ENCODE measurements around the gene HOXA5. TPM values are rescaled to one million over a fixed set of nuclear protein-coding genes. Genes with fewer than 3 reads are reported as not detected.

The HOXA5 gene
- total RNA-seq, 1 donor, result 10.8 TPM

DNA sequence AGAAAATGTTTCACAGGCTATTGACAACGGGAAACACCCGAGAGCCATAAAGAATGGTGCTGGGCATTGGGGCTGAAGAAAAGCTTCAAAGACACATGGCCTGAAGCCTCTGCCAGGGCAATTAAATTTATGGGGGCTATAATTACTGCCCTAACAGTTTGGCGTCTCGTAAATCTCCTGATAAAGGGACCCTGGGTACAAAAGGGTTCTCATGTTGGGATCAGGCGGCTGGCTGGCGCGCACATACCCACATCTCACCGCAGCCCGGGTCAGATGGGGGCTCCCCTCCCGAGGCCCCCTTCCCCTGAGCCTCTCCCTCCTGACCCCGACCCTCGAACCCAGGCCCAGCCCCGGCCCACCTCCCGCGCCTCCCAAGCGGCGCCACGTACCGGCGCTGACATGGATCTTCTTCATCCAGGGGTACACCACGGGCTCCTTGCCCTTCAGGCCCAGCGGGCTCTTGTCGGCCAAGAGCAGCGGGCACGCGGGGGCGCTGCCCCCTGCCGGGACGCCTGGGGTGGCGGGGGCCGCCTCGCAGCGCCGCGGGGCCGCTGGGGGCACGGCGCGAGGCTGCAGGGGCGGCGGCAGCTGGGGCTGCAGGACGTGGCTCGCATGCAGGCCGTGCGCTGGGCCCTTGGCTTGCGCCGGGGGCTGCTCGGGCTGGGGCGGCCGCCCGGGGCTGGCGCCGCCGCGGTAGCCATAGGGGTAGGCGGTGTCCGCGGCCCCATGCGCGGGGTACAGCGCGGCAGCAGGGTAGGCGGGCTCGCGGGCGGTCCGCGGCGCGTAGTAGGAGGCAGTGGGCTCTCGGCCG is 13.5 kb downstream of the HOXA5 start:
- no peak for DNase-seq (ENCODE audit: low read depth)
- TF ChIP-seq, protein P1, sequence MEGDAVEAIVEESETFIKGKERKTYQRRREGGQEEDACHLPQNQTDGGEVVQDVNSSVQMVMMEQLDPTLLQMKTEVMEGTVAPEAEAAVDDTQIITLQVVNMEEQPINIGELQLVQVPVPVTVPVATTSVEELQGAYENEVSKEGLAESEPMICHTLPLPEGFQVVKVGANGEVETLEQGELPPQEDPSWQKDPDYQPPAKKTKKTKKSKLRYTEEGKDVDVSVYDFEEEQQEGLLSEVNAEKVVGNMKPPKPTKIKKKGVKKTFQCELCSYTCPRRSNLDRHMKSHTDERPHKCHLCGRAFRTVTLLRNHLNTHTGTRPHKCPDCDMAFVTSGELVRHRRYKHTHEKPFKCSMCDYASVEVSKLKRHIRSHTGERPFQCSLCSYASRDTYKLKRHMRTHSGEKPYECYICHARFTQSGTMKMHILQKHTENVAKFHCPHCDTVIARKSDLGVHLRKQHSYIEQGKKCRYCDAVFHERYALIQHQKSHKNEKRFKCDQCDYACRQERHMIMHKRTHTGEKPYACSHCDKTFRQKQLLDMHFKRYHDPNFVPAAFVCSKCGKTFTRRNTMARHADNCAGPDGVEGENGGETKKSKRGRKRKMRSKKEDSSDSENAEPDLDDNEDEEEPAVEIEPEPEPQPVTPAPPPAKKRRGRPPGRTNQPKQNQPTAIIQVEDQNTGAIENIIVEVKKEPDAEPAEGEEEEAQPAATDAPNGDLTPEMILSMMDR (IDR thresholded peaks at IDR 0.05; ENCODE audit: insufficient read depth, low read depth, low read length), result no peak
- H3K4me3 ChIP-seq (ENCODE audit: low read depth, low read length), result peak overlapping the region; percentile 63

DNA sequence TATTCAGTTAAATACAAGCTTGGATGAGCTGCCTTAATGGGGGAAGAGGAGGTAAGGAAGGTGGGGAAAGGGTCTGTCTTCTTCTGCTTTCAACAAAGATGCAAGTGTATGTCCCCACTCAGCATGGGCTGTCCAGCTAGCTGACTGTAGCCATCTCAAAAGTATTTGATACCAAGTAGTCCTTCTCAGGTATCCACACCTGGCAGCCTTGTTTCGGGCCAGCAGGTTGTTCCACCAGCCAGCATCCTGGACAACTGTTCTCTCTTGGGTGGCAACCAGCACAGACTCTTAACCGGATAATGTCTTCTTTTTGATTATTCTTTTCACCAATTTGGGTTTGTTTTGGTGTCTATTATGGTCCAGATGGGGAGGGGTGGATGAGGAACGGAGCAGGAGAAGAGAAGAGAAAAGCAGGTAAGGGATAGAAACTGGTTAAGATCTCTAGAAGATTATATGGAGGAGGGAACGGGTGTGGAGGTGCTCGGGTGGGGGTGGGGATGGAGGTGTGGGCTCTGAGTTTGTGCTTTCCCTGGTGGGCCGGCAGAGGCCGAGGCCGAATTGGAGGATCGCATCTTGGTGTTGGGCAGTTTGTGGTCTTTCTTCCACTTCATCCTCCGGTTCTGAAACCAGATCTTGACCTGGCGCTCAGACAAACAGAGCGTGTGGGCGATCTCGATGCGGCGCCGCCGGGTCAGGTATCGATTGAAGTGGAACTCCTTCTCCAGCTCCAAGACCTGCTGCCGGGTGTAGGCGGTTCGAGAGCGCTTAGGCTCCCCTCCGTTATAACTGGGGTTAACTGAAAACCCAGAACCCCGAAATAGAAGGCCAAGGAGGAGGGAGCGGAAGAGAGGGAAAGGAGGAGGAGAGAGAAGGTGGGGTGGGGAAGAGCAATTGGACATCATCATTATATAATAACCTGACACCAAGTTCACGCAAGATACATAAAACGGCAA is 14.4 kb downstream of the HOXA5 start:
- no peak overlapping the region for H3K4me3 ChIP-seq (ENCODE audit: low read depth, low read length)
- DNase-seq (ENCODE audit: low read depth), result no peak
- TF ChIP-seq, protein P1 (IDR thresholded peaks at IDR 0.05; ENCODE audit: insufficient read depth, low read depth, low read length), result no peak

DNA sequence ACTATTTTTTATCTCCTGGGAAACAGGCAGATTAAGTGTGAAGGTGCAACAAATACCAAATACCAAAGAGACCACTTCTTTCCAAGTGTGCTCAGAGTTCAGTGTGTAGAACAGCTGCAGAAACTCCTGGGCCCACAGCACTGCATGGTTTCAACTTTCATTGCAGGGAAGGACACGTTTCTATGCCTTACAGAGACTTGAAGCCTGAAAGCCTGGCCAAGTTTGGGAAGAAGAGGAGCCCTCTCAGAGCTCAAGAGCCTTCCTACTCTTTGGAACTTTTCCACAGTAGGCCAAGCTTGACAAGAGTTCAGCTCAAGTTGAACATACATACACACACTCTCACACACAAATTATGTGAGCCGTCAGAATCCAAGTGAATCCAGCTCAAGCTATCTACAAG is 15.4 kb downstream of the HOXA5 start:
- H3K4me3 ChIP-seq (ENCODE audit: low read depth, low read length), result no peak overlapping the region
- TF ChIP-seq, protein P1 (IDR thresholded peaks at IDR 0.05; ENCODE audit: insufficient read depth, low read depth, low read length), result no peak
- no peak for DNase-seq (ENCODE audit: low read depth)

DNA sequence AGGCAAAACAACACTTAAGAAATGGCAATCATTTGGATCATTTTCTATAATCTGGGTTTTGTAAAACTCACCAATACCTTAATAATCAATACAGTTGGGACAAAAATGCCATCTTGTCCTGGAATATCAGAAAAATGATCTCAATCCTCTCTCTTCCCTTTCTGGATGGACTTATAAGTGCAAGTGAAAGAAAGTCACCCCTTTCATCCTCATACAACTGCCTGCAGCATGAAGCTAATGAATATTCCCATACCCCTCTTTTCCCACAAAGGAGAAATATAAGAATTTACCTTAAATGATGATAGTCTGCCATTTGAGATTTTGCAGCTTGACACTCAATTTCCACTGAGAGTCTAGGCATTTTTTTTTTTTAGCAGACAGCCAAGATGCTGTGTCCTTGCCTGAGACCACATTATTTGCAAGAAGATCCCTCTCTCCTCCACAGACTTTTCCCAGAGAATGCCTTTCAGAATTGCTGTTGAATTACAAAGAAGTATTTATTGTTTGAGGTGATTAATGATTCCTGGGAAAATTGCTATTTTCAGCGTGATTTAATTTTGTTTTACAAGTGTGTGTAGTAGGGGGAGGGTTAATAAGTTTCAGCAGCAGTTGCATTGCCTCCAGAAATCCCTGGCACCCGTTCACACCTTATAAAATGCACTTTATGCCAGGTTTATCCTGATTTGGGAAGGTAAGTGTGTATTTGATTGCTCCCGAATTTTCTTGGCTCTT is 16.7 kb downstream of the HOXA5 start:
- DNase-seq (ENCODE audit: low read depth), result no peak
- TF ChIP-seq, protein P1 (IDR thresholded peaks at IDR 0.05; ENCODE audit: insufficient read depth, low read depth, low read length), result no peak

DNA sequence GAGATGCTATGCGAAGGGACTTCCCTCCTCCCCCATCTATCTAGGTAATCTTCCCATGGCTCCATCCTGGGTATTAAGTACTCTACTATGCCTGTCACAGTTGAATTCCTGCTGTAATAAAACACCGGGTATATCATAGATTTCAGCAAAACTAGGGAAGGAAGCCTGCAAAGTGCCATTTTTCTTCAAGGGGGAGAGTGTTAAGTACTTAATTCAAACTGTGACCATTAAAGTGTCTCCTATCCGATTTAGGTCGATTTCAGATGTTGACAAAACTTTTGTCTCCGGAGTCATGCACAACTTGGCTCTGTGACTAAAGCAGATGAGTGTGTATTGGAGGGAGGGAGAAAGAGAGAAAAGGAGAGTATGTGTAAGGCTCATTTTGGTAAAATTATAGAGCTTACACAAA is 17.5 kb downstream of the HOXA5 start:
- no peak overlapping the region for H3K4me3 ChIP-seq (ENCODE audit: low read depth, low read length)
- TF ChIP-seq, protein P1 (IDR thresholded peaks at IDR 0.05; ENCODE audit: insufficient read depth, low read depth, low read length), result no peak
- DNase-seq (ENCODE audit: low read depth), result no peak

More for the DNA sequence above, 16.7 kb downstream of the HOXA5 start:
- H3K4me3 ChIP-seq (ENCODE audit: low read depth, low read length), result no peak overlapping the region

DNA sequence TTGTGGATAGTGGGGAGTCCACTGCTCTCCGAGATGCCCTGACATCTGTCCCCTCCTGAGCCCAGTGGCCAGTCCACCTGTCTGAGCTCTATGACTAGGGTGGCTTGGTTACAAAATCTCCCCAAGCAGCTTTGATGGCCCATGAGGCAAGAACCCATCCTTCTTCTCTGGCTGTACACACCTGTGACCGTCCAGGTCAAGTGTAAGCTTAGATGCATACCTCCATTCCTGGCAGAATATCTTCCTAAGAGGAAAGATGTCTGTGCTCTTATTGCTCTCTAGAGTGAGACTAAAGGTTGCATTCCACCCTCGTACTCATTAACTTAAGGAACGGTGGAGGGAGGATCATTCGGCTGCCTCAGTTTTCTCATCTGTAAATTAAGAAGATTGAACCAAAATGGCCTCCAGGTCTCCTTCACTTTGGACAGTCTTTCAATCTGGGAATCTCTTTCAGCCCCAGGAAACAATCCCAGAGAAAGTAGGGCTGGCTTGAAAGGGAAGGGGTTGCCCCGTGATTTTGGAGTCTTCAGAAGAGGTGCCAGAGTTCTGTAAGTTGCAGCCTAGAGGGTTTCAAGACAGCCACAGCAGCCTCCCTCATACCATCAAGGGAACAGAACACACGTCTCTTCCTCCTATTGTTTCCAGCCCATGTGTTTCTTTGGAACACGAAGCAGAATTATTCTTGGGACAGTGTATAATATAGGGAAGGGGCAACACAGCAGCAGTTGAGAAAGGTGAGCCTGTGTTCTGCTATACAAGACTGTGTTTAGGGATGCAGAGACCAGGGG is 18.4 kb downstream of the HOXA5 start:
- DNase-seq (ENCODE audit: low read depth), result no peak
- TF ChIP-seq, protein P1 (IDR thresholded peaks at IDR 0.05; ENCODE audit: insufficient read depth, low read depth, low read length), result no peak
- no peak overlapping the region for H3K4me3 ChIP-seq (ENCODE audit: low read depth, low read length)

Measured in fibroblast of villous mesenchyme (primary cell).